SU-DHL-6 (cell line): ENCODE results near the gene NIPAL4.

Experiments
- H2AFZ ChIP-seq: fragments of 200-600 bp; sonication (generic); 2 replicates; pipeline ENCODE4 v1.6.1; 2014; ENCODE audit warnings: low read depth, mild to moderate bottlenecking, moderate library complexity, mixed read lengths, antibody characterized with exemption, low read length; ENCODE audit not compliant: severe bottlenecking
- H3F3A ChIP-seq: fragments of 200-600 bp; shearing (Covaris generic); 2 replicates; pipeline ENCODE4 v1.6.0; 2016; ENCODE audit warnings: antibody characterized with exemption, mild to moderate bottlenecking; ENCODE audit not compliant: insufficient read depth
- H3K27ac ChIP-seq: fragments of 200-600 bp; sonication (generic); 2 replicates; pipeline ENCODE4 v1.5.1; 2016; ENCODE audit warnings: low read depth, mild to moderate bottlenecking, low read length, moderate library complexity, mixed read lengths
- H3K27me3 ChIP-seq: fragments of 200-600 bp; sonication (generic), shearing (Covaris generic); 2 replicates; pipeline ENCODE4 v1.6.0; 2014; ENCODE audit warnings: mild to moderate bottlenecking, low read length
- H3K36me3 ChIP-seq: fragments of 200-600 bp; sonication (generic); 2 replicates; pipeline ENCODE4 v1.6.1; 2014; ENCODE audit warnings: mild to moderate bottlenecking, low read length, mixed read lengths
- H3K4me2 ChIP-seq: fragments of 300-600, 200-600 bp; shearing (Covaris generic), sonication (generic); 2 replicates; pipeline ENCODE4 v1.6.0; 2014; ENCODE audit warnings: low read length, low read depth, mild to moderate bottlenecking; ENCODE audit not compliant: poor library complexity, severe bottlenecking
- H3K4me3 ChIP-seq: fragments of 200-600 bp; sonication (generic); 2 replicates; pipeline ENCODE4 v1.5.1; 2014; ENCODE audit warnings: antibody characterized with exemption, low read length, mild to moderate bottlenecking, mixed read lengths; ENCODE audit not compliant: insufficient read depth, poor library complexity, severe bottlenecking
- H3K79me2 ChIP-seq: fragments of 200-600 bp; sonication (generic); 2 replicates; pipeline ENCODE4 v1.6.1; 2014; ENCODE audit warnings: mild to moderate bottlenecking, low read length, moderate library complexity; ENCODE audit not compliant: insufficient read depth
- H3K9ac ChIP-seq: fragments of 200-600 bp; sonication (generic); 2 replicates; pipeline ENCODE4 v1.7.0; 2014; ENCODE audit warnings: mild to moderate bottlenecking, low read length
- H3K9me2 ChIP-seq: fragments of 200-600 bp; sonication (generic); replicated peaks from 2 replicates; pipeline ENCODE4 v1.6.1; 2014; ENCODE audit warnings: low read length; ENCODE audit not compliant: insufficient read depth
- H3K9me3 ChIP-seq: fragments of 200-600 bp; sonication (generic); 2 replicates; pipeline ENCODE4 v1.6.1; 2014; ENCODE audit warnings: low read length, mixed read lengths; ENCODE audit not compliant: insufficient read depth
- H4K20me1 ChIP-seq: fragments of 200-600 bp; sonication (generic); 2 replicates; pipeline ENCODE4 v1.6.1; 2014; ENCODE audit warnings: low read depth, mild to moderate bottlenecking, antibody characterized with exemption, low read length, moderate library complexity, mixed read lengths
- EZH2phosphoT487 ChIP-seq: fragments of 200-600 bp; sonication (generic), shearing (Covaris generic); conservative IDR thresholded peaks from 2 replicates; pipeline ENCODE4 v1.6.1; 2018; ENCODE audit warnings: mild to moderate bottlenecking, antibody characterized with exemption, low read length, moderate library complexity, mixed read lengths
- TF ChIP-seq, protein P1 (sequence below): fragments of 200-600 bp; sonication (generic); IDR thresholded peaks from one replicate; pipeline ENCODE4 v1.5.1; 2017; ENCODE audit warnings: antibody characterized with exemption, mild to moderate bottlenecking, low read length, moderate library complexity; ENCODE audit not compliant: insufficient read depth, poor library complexity, severe bottlenecking

Gene NIPAL4

DNA sequence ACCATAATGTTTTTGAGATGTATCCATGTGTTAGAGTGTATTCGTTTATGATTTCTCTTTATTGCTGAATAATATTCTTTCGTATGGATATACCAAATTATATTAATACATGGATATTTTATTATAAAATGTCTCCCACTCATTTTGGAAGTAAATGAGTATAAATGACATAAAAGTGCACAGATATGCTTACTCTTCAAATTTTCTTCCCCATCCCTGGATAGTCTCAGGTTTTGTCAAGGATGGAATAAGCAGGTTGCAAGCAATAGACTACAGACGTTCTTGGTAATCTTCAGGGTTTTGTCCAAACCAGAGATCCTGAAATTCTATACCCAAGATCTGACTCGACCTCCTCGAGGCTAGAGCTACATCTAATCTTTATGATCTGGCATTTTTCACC lies 50.7 kb downstream of the NIPAL4 start:
- TF ChIP-seq, protein P1, sequence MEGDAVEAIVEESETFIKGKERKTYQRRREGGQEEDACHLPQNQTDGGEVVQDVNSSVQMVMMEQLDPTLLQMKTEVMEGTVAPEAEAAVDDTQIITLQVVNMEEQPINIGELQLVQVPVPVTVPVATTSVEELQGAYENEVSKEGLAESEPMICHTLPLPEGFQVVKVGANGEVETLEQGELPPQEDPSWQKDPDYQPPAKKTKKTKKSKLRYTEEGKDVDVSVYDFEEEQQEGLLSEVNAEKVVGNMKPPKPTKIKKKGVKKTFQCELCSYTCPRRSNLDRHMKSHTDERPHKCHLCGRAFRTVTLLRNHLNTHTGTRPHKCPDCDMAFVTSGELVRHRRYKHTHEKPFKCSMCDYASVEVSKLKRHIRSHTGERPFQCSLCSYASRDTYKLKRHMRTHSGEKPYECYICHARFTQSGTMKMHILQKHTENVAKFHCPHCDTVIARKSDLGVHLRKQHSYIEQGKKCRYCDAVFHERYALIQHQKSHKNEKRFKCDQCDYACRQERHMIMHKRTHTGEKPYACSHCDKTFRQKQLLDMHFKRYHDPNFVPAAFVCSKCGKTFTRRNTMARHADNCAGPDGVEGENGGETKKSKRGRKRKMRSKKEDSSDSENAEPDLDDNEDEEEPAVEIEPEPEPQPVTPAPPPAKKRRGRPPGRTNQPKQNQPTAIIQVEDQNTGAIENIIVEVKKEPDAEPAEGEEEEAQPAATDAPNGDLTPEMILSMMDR: no peak
- TF ChIP-seq EZH2phosphoT487: no peak
- no peak overlapping the region for H3K4me2 ChIP-seq
- H3K9me2 ChIP-seq: no peaks in the 10 kb centered on the region
- no peaks in the 10 kb centered on the region for H3K9me3 ChIP-seq
- H4K20me1 ChIP-seq: no peaks in the 10 kb centered on the region
- no peak overlapping the region for H3K9ac ChIP-seq
- no peak overlapping the region for H3K4me3 ChIP-seq
- H3K36me3 ChIP-seq: peaks cover 23% of the 10 kb centered on the region; the same call in 1 of the 2 replicates
- no peaks in the 10 kb centered on the region for H3K27me3 ChIP-seq
- H3K27ac ChIP-seq: peak overlapping the region; percentile 10; the same call in 1 of the 2 replicates
- peaks cover 38% of the 10 kb centered on the region for H3F3A ChIP-seq
- H2AFZ ChIP-seq: no peak overlapping the region
- no peaks in the 10 kb centered on the region for H3K79me2 ChIP-seq

DNA sequence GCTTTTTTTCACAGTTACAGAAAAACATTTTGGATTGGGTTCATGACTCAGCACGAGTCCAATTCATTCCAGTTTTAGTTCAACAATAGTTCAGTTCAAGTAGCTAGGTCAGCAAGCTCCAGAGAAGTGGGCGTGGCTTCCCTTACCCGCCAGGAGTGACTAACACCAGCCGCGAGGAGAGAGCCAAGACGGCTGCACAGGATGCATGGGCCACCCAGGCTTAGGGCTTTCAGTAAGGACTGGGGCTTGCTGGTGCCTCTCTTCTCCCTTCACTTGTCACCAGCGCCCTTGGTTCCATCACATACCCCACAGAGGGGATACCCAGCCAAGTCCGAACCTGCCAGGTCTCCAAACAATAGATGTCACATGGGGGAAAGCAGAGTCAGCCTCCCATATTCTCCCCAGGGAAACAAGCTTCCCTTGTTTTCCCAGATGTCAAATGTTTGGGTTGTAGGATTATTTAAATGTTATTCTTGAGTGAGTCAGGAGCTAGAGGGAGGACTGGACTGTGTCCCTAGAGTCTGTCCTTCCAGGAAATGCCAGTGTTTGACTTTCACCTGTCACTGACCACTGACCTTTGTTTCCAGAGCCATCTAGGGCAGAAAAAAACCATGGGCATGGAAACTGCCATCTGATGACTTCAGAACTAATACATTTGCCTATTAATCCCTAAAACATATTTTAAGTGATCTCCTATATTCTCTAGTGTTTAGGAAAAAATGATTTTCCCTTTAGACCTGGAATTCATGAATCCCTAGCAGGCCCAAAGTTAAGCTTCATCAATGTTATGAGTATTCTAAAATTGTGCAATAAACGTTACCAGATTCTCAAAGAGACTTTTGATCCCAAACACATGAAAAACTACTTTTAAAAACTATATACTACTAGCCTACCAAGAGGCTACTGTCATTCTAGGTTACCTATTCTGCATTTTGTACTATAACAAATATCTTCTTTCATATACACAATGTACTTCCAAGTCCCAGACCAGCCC lies 51.9 kb downstream of the NIPAL4 start:
- no peak overlapping the region for H3K4me2 ChIP-seq
- no peaks in the 10 kb centered on the region for H3K27me3 ChIP-seq
- H3K9me3 ChIP-seq: no peaks in the 10 kb centered on the region
- peaks cover 23% of the 10 kb centered on the region; the same call in 1 of the 2 replicates for H3K36me3 ChIP-seq
- peaks cover 26% of the 10 kb centered on the region; the same call in 1 of the 2 replicates for H3F3A ChIP-seq
- TF ChIP-seq EZH2phosphoT487: no peak
- TF ChIP-seq, protein P1: no peak
- H3K27ac ChIP-seq: 0 out of 2 replicates have a peak overlapping the region, but pooled peaks have one; percentile 9
- no peak overlapping the region for H3K4me3 ChIP-seq
- no peak overlapping the region for H2AFZ ChIP-seq
- no peaks in the 10 kb centered on the region for H3K9me2 ChIP-seq
- no peaks in the 10 kb centered on the region for H3K79me2 ChIP-seq
- H3K9ac ChIP-seq: no peak overlapping the region
- H4K20me1 ChIP-seq: no peaks in the 10 kb centered on the region

GRCh38 chr5:157513182-157513581 lies 53.2 kb downstream of the NIPAL4 start:
- Histone ChIP-seq H3K27ac (no peak overlapping the region), H4K20me1 (no peaks in the 10 kb centered on the region), H3K36me3 (peaks cover 23% of the 10 kb centered on the region; the same call in 1 of the 2 replicates)

More at GRCh38 chr5:157513182-157513581, 53.2 kb downstream of the NIPAL4 start:
- no peaks in the 10 kb centered on the region for H3K79me2 ChIP-seq
- no peaks in the 10 kb centered on the region for H3K9me2 ChIP-seq
- H3F3A ChIP-seq: peaks cover 21% of the 10 kb centered on the region; the same call in 1 of the 2 replicates
- no peak overlapping the region for H2AFZ ChIP-seq
- H3K27me3 ChIP-seq: no peaks in the 10 kb centered on the region
- no peak overlapping the region for H3K4me2 ChIP-seq
- no peak overlapping the region for H3K9ac ChIP-seq
- TF ChIP-seq EZH2phosphoT487: no peak
- TF ChIP-seq, protein P1: no peak
- H3K9me3 ChIP-seq: no peaks in the 10 kb centered on the region
- no peak overlapping the region for H3K4me3 ChIP-seq
